ENCODE measurements around the gene JCAD.

JCAD gene

GRCh38 chr10:30062582-30062981 lies 3.2 kb upstream of the JCAD start:
- no peak for TF ChIP-seq REST (IDR thresholded peaks at IDR 0.05; ENCODE audit: insufficient read depth in 1 of 2, low read depth in 2 of 2, low read length in 2 of 2)
- TF ChIP-seq TAF1 (IDR thresholded peaks at IDR 0.05; ENCODE audit: borderline replicate concordance, insufficient read depth, low read length) = no peak
- TF ChIP-seq SIN3A (IDR thresholded peaks at IDR 0.05; ENCODE audit: borderline replicate concordance, insufficient read depth, low read length) = no peak
- no peak for TF ChIP-seq FOXP2 (optimal IDR thresholded peaks at IDR 0.05; ENCODE audit: borderline replicate concordance, extremely low read depth, extremely low read length, insufficient read depth)
- no peak for TF ChIP-seq POLR2AphosphoS5 (IDR thresholded peaks at IDR 0.05; ENCODE audit: low read depth, low read length)

GRCh38 chr10:30062090-30062489 lies 2.7 kb upstream of the JCAD start:
- TF ChIP-seq POLR2AphosphoS5 (IDR thresholded peaks at IDR 0.05; ENCODE audit: low read depth, low read length) (no peak), SIN3A (IDR thresholded peaks at IDR 0.05; ENCODE audit: borderline replicate concordance, insufficient read depth, low read length) (no peak), TAF1 (IDR thresholded peaks at IDR 0.05; ENCODE audit: borderline replicate concordance, insufficient read depth, low read length) (no peak), REST (IDR thresholded peaks at IDR 0.05; ENCODE audit: insufficient read depth in 1 of 2, low read depth in 2 of 2, low read length in 2 of 2) (no peak), FOXP2 (optimal IDR thresholded peaks at IDR 0.05; ENCODE audit: borderline replicate concordance, extremely low read depth, extremely low read length, insufficient read depth) (no peak)

GRCh38 chr10:30058570-30059132 lies 735 bp downstream of the JCAD start:
- TF ChIP-seq REST (IDR thresholded peaks at IDR 0.05; ENCODE audit: insufficient read depth in 1 of 2, low read depth in 2 of 2, low read length in 2 of 2) (no peak), TAF1 (IDR thresholded peaks at IDR 0.05; ENCODE audit: borderline replicate concordance, insufficient read depth, low read length) (no peak), SIN3A (IDR thresholded peaks at IDR 0.05; ENCODE audit: borderline replicate concordance, insufficient read depth, low read length) (no peak), POLR2AphosphoS5 (IDR thresholded peaks at IDR 0.05; ENCODE audit: low read depth, low read length) (no peak), FOXP2 (optimal IDR thresholded peaks at IDR 0.05; ENCODE audit: borderline replicate concordance, extremely low read depth, extremely low read length, insufficient read depth) (no peak)

GRCh38 chr10:30057894-30058556 lies 1.4 kb downstream of the JCAD start:
- TF ChIP-seq POLR2AphosphoS5 (IDR thresholded peaks at IDR 0.05; ENCODE audit: low read depth, low read length) (no peak), REST (IDR thresholded peaks at IDR 0.05; ENCODE audit: insufficient read depth in 1 of 2, low read depth in 2 of 2, low read length in 2 of 2) (no peak), SIN3A (IDR thresholded peaks at IDR 0.05; ENCODE audit: borderline replicate concordance, insufficient read depth, low read length) (no peak), TAF1 (IDR thresholded peaks at IDR 0.05; ENCODE audit: borderline replicate concordance, insufficient read depth, low read length) (no peak), FOXP2 (optimal IDR thresholded peaks at IDR 0.05; ENCODE audit: borderline replicate concordance, extremely low read depth, extremely low read length, insufficient read depth) (no peak)
